ENCODE measurements around the gene ARMC10. TPM values are rescaled to one million over a fixed set of nuclear protein-coding genes. Genes with fewer than 3 reads are reported as not detected.

Gene ARMC10
- total and polyA plus RNA-seq, 2 experiments from 2014 or later, result 43.4 to 48.2 TPM

DNA sequence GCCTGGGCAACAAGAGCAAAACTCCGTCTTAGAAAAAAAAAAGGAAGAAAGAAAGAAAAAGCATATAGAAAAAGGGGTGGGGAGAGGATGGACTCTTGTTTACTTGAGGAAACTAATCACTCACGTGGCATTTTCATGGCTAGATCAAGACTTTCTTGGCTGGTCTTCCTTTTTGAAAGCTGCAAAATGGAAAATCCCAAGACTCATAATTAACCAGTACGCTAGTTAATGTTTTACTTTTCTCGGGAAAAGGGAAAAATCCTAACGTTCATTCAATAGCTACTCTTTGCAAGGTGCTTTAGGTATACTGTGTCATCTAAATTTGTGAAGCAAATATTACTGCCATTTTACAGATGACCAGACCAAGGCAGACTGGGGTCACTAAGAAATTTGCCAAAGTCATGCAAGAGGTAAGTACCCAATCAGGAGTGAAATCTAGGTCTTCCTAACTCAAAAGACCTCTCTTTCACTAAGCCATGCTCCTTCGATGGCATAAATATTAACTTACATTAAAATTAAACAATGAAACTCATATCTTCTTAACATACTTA, 49.6 kb downstream of the ARMC10 start (continued):
- TF ChIP-seq, protein P1, sequence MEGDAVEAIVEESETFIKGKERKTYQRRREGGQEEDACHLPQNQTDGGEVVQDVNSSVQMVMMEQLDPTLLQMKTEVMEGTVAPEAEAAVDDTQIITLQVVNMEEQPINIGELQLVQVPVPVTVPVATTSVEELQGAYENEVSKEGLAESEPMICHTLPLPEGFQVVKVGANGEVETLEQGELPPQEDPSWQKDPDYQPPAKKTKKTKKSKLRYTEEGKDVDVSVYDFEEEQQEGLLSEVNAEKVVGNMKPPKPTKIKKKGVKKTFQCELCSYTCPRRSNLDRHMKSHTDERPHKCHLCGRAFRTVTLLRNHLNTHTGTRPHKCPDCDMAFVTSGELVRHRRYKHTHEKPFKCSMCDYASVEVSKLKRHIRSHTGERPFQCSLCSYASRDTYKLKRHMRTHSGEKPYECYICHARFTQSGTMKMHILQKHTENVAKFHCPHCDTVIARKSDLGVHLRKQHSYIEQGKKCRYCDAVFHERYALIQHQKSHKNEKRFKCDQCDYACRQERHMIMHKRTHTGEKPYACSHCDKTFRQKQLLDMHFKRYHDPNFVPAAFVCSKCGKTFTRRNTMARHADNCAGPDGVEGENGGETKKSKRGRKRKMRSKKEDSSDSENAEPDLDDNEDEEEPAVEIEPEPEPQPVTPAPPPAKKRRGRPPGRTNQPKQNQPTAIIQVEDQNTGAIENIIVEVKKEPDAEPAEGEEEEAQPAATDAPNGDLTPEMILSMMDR (conservative IDR thresholded peaks at IDR 0.05; ENCODE audit: low read depth in 2 of 2), result no peak
- no peak for TF ChIP-seq EZH2phosphoT487 (IDR thresholded peaks at IDR 0.05; ENCODE audit: unreplicated experiment)
- TF ChIP-seq, protein P2, sequence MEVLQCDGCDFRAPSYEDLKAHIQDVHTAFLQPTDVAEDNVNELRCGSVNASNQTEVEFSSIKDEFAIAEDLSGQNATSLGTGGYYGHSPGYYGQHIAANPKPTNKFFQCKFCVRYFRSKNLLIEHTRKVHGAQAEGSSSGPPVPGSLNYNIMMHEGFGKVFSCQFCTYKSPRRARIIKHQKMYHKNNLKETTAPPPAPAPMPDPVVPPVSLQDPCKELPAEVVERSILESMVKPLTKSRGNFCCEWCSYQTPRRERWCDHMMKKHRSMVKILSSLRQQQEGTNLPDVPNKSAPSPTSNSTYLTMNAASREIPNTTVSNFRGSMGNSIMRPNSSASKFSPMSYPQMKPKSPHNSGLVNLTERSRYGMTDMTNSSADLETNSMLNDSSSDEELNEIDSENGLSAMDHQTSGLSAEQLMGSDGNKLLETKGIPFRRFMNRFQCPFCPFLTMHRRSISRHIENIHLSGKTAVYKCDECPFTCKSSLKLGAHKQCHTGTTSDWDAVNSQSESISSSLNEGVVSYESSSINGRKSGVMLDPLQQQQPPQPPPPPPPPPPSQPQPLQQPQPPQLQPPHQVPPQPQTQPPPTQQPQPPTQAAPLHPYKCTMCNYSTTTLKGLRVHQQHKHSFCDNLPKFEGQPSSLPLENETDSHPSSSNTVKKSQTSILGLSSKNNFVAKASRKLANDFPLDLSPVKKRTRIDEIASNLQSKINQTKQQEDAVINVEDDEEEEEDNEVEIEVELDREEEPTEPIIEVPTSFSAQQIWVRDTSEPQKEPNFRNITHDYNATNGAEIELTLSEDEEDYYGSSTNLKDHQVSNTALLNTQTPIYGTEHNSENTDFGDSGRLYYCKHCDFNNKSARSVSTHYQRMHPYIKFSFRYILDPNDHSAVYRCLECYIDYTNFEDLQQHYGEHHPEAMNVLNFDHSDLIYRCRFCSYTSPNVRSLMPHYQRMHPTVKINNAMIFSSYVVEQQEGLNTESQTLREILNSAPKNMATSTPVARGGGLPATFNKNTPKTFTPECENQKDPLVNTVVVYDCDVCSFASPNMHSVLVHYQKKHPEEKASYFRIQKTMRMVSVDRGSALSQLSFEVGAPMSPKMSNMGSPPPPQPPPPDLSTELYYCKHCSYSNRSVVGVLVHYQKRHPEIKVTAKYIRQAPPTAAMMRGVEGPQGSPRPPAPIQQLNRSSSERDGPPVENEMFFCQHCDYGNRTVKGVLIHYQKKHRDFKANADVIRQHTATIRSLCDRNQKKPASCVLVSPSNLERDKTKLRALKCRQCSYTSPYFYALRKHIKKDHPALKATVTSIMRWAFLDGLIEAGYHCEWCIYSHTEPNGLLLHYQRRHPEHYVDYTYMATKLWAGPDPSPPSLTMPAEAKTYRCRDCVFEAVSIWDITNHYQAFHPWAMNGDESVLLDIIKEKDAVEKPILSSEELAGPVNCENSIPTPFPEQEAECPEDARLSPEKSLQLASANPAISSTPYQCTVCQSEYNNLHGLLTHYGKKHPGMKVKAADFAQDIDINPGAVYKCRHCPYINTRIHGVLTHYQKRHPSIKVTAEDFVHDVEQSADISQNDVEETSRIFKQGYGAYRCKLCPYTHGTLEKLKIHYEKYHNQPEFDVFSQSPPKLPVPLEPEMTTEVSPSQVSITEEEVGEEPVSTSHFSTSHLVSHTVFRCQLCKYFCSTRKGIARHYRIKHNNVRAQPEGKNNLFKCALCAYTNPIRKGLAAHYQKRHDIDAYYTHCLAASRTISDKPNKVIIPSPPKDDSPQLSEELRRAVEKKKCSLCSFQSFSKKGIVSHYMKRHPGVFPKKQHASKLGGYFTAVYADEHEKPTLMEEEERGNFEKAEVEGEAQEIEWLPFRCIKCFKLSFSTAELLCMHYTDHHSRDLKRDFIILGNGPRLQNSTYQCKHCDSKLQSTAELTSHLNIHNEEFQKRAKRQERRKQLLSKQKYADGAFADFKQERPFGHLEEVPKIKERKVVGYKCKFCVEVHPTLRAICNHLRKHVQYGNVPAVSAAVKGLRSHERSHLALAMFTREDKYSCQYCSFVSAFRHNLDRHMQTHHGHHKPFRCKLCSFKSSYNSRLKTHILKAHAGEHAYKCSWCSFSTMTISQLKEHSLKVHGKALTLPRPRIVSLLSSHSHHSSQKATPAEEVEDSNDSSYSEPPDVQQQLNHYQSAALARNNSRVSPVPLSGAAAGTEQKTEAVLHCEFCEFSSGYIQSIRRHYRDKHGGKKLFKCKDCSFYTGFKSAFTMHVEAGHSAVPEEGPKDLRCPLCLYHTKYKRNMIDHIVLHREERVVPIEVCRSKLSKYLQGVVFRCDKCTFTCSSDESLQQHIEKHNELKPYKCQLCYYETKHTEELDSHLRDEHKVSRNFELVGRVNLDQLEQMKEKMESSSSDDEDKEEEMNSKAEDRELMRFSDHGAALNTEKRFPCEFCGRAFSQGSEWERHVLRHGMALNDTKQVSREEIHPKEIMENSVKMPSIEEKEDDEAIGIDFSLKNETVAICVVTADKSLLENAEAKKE (CRISPR knock-in tag; IDR thresholded peaks at IDR 0.05), result no peak

DNA sequence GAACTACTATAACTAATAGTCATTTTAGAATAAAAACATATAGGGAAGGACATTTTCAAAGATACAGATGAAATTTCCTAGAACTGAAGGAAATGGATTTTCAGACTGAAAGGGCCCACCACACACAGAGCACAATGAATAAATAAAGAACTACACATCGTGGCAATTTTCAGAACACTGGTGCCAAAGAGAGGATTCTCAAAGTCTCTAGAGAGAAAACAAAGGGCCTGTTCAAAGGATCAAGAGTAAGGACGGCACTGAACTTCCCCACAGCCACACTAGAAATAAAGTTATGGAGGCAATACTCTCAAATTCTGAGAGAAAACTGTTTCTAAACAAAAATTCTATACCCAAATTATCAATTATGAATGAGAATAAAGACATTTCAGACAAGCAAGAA, 52.1 kb downstream of the ARMC10 start:
- Histone ChIP-seq H3K4me2 (no peak overlapping the region), H3K4me1 (ENCODE audit: insufficient read depth) (no peaks in the 10 kb centered on the region), H3K27me3 (ENCODE audit: insufficient read depth) (no peaks in the 10 kb centered on the region), H3K27ac (ENCODE audit: low read depth) (no peak overlapping the region), H3K36me3 (ENCODE audit: insufficient read depth) (peaks cover 2% of the 10 kb centered on the region; the same call in 1 of the 2 replicates), H4K20me1 (replicated peaks; ENCODE audit: insufficient read depth) (no peaks in the 10 kb centered on the region; the same call in none of the 2 replicates), H3K79me2 (replicated peaks; ENCODE audit: insufficient read depth) (peaks cover 10% of the 10 kb centered on the region), H2AFZ (no peak overlapping the region), H3F3A (replicated peaks; ENCODE audit: low read depth) (no peaks in the 10 kb centered on the region), H3K4me3 (no peak overlapping the region), H3K9me2 (ENCODE audit: insufficient read depth) (no peaks in the 10 kb centered on the region)
- Mint-ChIP-seq H3K4me3 (no peak overlapping the region), H3K36me3 (ENCODE audit: low read depth) (peaks cover 12% of the 10 kb centered on the region; the same call in 2 of the 3 replicates), H3K9me3 (no peaks in the 10 kb centered on the region), H3K27me3 (ENCODE audit: insufficient read depth, low read depth, poor library complexity) (no peaks in the 10 kb centered on the region), H3K4me1 (no peaks in the 10 kb centered on the region), H3K27ac (no peak overlapping the region)
- ATAC-seq (no peak), DNase-seq (ENCODE audit: low spot score) (no peak)
- TF ChIP-seq EZH2phosphoT487 (IDR thresholded peaks at IDR 0.05; ENCODE audit: unreplicated experiment) (no peak), POLR2AphosphoS5 (IDR thresholded peaks at IDR 0.05; ENCODE audit: low read depth) (no peak), EZH2 (IDR thresholded peaks at IDR 0.05; ENCODE audit: low read depth, unreplicated experiment) (no peak), ZNF331 (CRISPR knock-in tag; IDR thresholded peaks at IDR 0.05; ENCODE audit: low read depth) (no peak), STAT1 (IDR thresholded peaks at IDR 0.05; ENCODE audit: unreplicated experiment) (no peak), NANOG (IDR thresholded peaks at IDR 0.05; ENCODE audit: borderline replicate concordance) (no peak), ZNF114 (CRISPR knock-in tag; IDR thresholded peaks at IDR 0.05) (no peak)
- TF ChIP-seq, protein P1 (conservative IDR thresholded peaks at IDR 0.05; ENCODE audit: low read depth in 2 of 2), result no peak
